Stimulated activated CD8-positive, alpha-beta memory T cell treated with anti-CD3 and anti-CD28 coated beads, Interleukin-4, amount 100 ng/mL, for 48 hours (primary cell): ENCODE results near the gene CNN1.
"Not testable (repeated sequence)": the region's sequence is repeated elsewhere in the genome, so short reads cannot be mapped to it uniquely, and the experiment has no call there.

Experiments
- DNase-seq: peaks from one replicate; pipeline ENCODE4 v3.0.0-alpha.2; 2020

Gene CNN1

DNA sequence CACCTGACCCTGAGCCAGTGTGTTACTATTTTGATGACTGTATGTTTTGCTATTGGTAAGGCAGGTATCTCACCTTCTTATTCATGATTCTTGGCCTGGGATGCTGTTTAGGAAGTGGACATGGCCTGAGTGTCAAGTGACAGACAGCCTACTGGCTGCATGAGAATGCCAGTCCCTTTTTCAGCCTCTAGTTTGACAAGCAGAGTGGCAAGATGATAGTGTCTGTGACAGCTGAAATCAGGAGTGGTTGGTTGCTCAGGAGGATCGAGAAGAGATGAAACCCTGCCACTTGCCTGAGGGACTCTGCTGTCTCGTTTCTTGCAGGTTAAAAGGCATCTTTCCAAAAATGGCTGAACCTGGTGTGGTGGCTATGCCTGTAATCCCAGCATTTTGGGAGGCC is 27.5 kb downstream of the CNN1 start:
- no peak for DNase-seq

DNA sequence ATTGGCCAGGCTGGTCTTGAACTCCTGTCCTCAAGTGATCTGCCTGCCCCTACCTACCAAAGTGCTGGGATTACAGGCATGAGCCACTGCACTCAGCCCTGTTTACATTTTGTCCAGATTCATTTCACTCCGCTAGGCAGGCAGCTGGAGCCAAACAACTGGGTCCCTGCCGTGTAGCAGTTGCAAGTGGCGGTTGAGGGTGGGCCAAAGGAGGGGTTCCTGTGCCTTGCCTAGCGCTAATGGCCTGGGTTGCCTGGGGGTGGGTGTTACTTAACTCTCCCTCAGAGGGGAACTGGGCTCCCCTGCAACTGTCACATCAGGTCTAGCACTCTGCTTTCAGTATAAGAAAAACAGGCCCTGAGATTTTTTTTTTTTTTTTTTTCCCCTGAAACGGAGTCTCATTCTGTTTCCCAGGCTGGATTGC is 31.4 kb downstream of the CNN1 start:
- no peak for DNase-seq

DNA sequence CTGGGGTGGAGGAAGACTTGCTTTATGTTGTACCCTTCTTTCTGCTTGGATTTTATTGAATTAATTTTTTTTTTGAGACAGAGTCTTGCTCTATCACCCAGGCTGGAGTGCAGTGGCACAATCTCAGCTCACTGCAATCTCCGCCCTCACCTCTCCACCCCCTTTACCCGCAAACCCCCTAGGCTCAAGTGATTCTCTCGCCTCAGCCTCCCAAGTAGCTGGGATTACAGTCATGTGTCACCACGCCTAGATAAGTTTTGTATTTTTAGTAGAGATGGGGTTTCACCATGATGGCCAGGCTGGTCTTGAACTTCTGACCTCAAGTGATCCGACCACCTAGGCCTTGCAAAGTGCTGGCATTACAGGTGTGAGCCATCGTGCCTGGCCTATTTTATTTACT is 34.7 kb downstream of the CNN1 start:
- not testable (repeated sequence) for DNase-seq

DNA sequence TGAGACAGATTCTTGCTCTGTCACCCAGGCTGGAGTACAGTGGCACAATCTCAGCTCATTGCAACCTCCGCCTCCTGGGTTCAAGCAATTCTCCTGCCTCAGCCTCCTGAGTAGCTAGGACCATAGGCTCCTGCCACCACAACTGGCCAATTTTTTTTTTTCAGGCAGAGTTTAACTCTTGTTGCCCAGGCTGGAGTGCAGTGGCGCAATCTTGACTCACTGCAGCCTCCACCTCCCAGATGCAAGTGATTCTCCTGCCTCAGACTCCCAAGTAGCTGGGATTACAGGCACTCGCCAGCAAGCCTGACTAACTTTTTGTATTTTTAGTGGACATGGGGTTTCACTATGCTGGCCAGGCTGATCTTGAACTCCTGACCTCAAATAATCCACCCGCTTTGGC is 35.1 kb downstream of the CNN1 start:
- DNase-seq: not testable (repeated sequence)

DNA sequence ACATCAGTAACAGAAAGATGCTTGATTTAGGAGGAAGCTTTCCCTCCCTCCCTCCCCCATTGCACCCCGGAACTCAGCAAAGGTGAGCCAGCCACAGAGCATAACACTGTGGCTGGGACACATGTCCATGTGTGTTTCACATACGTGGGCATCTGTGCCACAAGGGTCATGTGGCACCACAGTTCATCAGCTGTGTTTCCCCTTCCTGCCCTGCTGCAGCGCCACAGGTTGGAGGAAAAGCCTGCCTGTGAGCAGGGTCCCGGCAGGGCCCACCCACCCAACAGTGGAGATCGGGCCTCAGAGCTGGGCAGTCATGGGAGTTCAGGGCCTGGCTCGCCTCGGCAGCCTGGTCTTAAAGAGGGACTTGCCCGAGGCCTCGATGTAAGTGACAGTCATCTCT is 36.0 kb downstream of the CNN1 start:
- DNase-seq: no peak

DNA sequence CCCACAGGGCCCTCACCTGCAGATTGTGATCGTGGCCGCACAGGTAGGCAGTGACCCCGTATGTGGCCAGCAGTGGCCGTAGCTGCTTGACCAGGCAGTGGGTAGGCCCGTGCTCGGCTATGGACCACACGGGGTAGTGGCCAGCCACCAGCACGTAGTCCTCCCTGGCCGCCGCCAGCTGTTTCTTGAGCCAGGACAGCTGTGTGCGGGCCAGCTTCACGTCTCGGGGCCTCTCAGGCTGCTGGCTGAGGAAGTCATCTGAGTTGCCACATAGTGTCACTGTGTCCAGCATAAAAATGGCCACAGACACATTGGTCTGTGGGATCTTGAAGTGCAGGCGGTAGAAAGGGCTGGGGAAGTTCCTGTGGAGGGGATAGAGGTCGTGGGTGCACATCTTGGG is 37.6 kb downstream of the CNN1 start:
- DNase-seq: no peak

DNA sequence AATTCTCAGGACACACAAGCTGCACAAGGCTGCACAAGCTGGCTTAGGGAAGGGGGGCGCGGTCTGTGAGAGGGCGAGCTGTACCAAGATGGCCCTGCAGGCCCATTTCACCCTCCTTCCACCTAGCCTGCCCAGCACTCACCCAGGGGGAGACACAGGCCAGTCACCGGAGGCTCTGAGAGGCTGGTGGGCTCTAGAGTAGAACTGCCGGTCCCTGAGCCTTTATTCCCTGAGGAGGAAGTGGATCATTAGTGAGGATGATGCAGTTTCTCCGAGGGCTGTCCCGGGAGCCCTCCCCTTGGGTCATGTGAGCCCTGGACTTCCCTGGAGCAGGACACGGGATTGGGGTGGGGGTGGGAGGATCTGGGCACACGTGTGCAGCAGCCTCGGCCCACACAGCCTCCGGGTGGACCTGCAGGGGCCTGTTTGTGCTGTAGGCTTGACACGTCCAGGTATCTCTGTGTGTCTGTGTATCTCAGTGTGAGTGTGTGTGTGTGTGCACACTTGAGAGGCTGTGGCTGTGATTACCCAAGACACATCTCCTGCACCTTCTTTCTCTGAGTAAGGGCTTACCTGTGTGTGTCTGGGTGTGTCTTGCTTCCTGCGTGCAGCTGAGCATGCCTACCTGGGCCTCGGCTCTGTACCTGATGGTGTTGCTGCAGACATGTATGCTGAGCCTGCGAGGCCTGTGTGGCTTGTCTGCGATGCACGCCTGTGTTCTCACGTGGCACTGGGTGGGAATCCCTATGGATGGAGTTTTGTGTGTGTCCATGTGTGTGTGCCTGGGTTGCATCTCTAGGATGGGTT is 39.0 kb downstream of the CNN1 start, which contains the start of gene ACP5:
ACP5 (minus strand) TSS at position 195 of the 807 bp plus-strand sequence. CDS start 328 bp downstream, outside the sequence.
- DNase-seq: no peak

DNA sequence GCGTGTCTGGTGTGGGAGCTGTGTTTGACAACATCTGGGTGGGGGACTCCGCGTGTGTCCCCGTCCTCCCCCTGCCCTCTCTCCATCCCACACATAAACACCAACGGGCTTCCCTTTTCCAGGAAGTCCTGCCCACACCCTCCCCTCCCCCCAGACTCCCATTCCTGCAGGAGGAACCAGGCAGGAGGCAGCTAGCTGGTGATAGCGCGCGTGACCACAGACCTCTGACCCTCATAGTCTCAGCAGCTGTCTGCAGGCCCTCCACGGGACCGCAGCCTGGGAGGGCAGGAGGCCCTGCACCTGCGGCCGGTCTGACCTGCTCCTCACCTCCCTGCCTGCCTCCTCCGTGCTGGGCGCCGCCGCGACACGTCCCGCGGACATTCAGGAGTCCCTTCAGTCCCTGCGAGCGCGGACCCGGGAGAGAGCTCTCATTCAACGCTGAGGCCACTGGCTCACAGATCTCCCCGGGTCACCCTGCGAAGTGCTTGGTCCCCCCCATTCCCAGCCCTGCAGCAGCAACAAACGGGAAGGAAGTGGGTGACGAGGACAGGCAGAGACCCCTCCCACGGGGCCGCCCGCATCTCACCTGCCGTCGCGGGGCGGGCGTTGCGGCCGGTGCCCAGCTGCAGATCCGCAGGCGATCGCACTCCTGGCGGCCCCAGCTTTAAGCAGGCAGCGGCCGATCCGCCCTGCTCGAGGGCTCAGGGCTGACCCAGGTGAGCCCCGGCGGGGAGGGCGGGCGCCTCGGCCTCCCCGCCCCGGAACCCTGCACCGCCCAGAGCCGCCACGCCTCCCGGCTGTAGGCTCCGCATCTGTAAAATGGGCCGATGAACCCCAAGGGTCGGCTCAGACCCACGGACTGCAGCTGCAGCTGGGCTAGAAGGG is 39.8 kb downstream of the CNN1 start:
- DNase-seq: peak; percentile 58

DNA sequence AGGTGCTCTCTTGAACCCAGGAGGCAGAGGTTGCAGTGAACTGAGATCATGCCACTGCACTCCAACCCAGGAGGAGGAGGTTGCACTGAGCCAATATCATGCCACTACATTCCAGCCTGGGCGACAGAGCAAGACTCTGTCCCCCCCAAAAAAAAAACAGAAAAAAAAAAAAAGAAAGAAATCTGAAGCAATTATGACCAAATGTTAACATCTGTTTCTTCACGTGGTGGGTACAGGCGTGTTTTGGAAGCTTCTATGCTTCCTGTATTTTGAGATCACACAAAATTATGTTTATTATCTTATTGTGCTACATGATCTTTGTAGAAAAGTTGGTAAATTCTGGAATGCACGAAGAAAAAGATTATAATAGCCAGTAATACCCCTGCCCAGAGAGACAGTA is 41.5 kb downstream of the CNN1 start:
- DNase-seq: no peak

DNA sequence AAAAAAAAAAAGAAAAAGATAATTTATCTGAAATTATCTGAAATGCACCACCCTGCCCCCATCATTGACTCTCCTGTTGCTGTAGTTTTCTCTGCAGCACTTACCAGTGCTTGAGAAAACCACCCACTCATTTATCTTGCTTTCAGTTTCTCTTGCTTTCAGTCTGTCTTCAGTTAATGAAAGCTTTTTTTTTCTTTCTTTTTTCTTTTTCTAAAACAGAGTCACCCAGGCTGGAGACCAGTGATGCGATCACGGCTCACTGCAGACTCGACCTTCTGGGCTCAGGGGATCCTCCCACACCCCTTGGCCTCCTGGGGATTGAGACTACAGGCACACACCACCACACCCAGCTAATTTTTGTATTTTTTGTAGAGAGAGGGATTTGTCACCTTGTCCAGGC is 43.1 kb downstream of the CNN1 start:
- DNase-seq: peak; percentile 70

DNA sequence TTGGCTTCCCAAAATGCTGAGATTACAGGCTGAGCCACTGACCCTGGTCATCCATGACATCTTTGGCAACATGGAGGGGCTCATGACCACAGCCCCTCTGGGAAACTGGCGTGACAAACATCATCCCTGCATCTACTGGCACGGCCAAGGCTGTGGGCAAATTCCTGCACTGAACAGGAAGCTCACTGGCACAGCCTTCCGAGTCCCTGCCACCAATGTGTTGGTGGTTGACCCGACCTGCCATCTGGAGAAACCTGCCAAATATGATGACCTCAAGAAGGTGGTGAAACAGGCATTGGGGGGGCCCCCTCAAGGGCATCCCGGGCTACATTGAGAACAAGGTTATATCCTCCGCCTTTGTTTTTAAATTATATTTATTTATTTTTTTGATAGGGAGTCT is 47.7 kb downstream of the CNN1 start:
- DNase-seq: no peak

DNA sequence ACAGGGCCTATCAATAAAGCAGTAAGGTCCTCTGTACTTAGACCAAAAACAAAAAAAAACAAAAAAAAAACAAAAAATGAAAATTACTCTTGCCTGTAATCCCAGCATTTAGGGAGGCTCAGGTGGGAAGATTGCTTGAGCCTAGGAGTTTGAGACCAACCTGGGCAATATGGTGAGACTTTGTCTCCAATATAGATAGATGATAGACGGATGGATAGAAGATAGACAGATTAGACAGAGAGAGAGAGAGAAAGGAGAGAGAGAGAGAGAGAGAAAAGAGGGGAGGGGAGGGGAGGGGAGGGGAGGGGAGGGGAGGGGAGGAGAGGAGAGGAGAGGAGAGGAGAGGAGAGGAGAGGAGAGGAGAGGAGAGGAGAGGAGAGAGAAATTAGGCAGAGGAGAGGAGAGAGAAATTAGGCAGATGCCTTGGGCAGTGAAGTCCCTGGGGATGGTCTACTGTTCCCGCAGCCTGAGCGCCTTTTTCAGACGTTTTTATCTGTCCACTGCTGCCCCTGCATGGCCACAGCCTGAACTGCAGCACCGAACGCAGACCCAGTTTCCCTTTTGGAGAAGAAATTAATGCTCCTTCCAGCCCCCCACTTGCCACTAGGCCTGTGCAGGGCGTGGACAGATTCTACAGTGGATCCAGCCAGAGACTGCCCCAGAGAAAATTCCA is 48.8 kb downstream of the CNN1 start:
- DNase-seq: peak; percentile 91

DNA sequence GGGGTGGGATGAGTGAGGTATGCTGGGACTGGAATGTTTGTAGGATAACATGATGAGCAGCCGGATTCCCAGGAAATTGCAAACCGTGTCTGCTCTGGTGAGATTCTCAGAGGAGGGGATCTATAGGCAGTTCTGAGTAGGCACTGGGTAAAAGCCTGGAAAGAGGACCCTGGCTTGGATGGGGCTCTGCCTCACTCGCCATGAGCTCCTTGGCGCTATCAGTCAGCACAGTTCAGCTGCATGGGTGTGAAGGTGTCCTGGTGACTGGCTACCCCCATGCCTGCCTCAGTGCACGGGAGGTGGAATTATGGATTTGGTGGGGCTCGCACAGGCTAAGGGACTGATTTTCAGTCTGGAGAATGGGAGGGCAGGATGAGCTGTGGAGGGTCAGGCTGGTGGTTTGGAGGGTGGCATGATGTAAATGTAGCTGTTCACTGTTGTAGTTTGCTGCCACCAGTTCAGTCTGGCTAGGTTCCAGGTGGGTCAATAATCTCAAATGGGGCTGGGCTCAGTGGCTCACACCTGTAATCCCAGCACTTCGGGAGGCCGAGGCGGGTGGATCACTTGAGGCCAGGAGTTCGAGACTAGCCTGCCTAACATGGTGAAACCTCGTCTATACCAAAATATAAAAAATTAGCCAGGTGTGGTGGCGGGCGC is 49.5 kb downstream of the CNN1 start:
- DNase-seq: no peak

DNA sequence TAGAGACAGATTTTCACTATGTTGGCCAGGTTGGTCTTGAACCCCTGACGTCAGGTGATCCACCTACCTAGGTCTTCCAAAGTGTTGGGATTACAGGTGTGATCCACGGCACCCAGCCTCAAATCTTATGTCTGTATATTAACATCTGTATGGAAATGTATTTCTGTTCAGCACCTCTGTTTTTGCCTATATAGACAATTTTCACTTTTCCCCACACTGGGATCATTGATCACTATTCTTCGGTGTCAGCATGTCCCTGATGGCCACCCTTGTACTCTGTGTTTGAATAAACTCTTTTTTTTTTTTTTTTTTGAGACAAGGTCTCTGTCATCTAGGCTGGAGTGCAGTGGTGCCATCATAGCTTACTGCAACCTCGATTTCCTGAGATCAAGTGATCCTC is 55.4 kb downstream of the CNN1 start:
- DNase-seq: no peak

DNA sequence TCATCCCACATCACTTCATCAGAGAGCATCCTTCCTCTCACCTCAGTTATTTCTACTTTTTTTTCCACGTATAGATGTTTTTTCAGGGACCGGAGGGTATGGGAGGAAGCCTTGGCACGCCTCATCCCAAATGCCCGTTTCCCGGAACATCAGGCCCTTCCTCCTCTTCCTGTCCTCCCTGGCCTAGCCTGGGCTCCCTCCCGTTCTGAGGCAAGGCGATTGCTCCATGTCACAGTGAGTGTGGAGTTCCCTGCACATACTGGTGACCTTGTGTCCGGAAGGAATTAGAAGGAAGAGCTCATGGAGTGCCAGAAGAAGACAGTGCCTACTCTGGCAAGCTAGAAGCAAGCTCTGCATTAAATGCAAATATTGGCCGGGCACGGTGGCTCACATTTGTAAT is 57.5 kb downstream of the CNN1 start:
- DNase-seq: no peak

DNA sequence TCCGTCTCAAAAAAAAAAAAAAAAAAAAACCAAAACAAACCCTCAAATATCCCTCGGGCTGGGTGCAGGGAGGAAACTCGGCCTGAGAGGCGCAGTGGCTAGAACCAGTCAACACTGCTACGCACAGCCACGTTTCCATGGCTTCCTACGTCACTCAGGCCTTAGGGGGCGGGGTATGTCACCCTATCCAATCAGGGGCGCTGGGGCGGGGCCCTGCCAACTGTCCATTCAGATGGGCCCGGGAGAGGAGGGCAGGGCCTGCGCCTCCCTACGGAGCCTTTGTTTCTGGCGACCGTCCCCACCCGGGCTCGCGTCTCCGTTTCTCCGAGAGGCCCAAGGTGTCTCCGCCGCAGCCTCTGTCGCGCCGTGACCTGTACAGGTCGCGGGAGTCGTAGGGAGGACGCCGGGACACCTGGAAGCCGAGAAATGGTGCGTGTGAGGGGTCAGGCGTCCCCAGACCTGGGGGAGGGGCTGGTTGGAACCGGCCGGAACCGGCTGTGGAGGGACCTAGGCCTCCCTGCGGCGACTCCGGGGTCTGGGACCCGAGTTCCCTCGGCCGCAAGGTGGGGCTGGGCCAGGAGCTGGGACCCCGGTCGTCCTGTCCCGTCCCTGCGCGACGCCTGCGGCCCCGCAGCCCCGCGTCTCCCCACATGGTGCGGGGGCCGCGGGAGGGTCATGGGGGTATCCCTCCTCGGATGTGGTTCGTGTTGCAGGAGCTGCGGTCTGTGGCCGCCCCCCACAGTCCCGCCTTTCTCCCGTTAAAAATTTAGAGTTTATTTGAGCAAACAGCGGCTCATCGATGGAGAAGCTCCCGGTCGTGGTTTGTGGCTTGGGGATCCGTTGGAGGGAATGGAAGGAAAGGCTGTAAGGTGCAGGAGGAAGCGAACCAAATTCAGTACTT is 58.8 kb downstream of the CNN1 start, which contains the start of gene ZNF627:
ZNF627 (plus strand) TSS at position 282 of the 901 bp plus-strand sequence; CDS start at position 427, 145 bp downstream.
- DNase-seq: peak; percentile 99

DNA sequence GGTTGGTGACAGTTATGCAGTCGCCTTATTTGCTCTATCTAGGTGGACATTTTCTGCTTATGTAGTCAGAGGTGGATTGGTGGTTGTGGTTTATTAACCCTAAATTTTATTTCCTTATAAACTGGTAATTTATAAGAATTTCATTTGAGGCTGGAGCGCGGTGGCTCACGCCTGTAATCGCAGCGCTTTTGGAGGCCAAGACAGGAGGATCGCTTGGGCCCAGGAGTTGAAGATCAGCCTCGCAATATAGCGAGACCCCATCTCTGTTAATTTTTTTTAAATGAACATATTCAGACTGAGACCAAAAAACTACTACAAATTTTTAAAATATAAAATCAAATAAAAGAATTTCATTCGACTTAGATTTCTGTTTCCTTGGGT is 59.4 kb downstream of the CNN1 start:
- DNase-seq: no peak

DNA sequence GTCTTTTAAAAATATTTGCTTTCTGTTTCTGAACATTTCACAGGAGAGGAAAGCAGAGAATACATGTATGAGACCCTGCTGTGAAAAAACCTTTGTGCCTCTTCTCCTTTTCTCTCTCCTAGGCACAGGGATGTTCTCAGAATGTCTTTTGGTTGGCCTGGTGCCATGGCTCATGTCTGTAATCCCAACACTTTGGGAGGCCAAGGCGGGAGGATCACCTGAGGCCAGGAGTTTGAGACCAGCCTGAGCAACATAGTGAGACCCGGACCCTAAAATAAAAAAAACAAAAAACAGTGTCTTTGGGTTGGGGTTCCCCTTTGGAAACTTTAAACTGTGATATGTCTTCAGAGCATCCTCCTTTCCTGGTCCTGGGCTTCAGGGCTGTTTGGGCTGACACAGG is 60.1 kb downstream of the CNN1 start:
- DNase-seq: no peak

DNA sequence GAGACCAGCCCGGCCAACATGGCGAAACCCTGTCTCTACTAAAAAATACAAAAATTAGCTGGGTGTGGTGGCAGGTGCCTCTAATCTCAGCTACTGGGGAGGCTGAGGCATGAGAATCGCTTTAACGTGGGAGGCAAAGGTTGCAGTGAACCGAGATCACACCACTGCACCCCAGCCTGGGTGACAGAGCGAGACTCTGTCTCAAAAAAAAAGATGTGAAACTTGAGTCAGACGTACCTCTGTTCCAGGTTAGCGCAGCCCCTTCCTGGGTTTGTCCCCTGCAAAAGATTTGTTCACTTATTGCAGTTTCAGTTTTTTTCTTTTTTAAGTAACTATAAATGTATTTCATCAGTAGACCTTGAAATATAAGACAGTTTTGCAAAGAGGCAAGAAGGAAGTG is 61.1 kb downstream of the CNN1 start:
- not testable (repeated sequence) for DNase-seq
